GM13977 (cell line): ENCODE results near the gene SUMO2.
"Not testable (repeated sequence)": the region's sequence is repeated elsewhere in the genome, so short reads cannot be mapped to it uniquely, and the experiment has no call there.

ENCODE experiments used
- DNase-seq: peaks from one replicate; pipeline ENCODE4 v3.0.0; 2012; ENCODE audit warnings: low spot score
- in situ Hi-C: fragments of 300-500 bp; cut with MboI; formaldehyde crosslinking; loops from one replicate; pipeline ENCODE4 v1.12.0; 2022; ENCODE audit warnings: low sequenced_read_pairs, low pct_unique_long_range_greater_than_20kb, mixed read lengths, inconsistent platforms; ENCODE audit not compliant: unreplicated experiment
- TF ChIP-seq, protein P1 (sequence below): IDR thresholded peaks from 2 replicates; pipeline ENCODE4 v1.5.1; 2012; ENCODE audit warnings: mild to moderate bottlenecking, control low read depth; ENCODE audit not compliant: insufficient read depth; ENCODE audit errors: extremely low read depth, missing control alignments

SUMO2 gene

DNA sequence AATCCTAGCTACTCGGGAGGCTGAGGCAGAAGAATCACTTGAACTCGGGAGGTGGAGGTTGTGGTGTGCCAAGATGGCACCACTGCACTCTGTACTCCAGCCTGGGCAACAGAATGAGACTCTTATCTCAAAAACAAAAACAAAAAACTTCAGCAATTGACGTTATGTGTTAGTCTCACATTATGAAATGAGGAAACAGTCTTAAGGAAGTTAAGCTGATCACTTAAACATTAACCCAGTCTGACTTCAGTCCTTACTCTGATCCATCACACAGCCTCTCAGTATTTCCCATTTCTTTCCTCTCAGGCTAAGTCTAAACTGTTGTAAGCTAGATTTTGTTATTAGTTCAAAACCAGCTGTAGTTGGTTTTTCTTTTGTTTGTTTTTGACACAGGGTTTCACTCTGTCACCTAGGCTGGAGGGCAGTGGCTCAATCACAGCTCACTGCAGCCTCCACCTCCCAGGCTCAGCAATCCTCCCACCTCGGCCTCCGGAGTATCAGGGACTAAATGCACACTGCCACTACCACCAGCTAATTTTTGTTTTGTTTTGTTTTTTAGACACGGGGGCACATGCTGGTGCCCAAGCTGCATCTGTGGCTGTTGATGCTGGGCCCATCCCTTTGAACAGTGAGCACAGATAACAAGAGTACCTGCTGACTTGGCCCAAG, 34.7 kb downstream of the SUMO2 start:
- in situ Hi-C loops = no loop called here
- no peak for DNase-seq

GRCh38 chr17:75146592-75146991, 36.2 kb downstream of the SUMO2 start:
- in situ Hi-C loops = no loop called here
- TF ChIP-seq, protein P1, sequence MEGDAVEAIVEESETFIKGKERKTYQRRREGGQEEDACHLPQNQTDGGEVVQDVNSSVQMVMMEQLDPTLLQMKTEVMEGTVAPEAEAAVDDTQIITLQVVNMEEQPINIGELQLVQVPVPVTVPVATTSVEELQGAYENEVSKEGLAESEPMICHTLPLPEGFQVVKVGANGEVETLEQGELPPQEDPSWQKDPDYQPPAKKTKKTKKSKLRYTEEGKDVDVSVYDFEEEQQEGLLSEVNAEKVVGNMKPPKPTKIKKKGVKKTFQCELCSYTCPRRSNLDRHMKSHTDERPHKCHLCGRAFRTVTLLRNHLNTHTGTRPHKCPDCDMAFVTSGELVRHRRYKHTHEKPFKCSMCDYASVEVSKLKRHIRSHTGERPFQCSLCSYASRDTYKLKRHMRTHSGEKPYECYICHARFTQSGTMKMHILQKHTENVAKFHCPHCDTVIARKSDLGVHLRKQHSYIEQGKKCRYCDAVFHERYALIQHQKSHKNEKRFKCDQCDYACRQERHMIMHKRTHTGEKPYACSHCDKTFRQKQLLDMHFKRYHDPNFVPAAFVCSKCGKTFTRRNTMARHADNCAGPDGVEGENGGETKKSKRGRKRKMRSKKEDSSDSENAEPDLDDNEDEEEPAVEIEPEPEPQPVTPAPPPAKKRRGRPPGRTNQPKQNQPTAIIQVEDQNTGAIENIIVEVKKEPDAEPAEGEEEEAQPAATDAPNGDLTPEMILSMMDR = no peak
- DNase-seq = no peak

More for the DNA sequence above, 34.7 kb downstream of the SUMO2 start:
- TF ChIP-seq, protein P1 = no peak

GRCh38 chr17:75144816-75145512, 37.8 kb downstream of the SUMO2 start:
- in situ Hi-C loops = no loop called here
- TF ChIP-seq, protein P1 = no peak

DNA sequence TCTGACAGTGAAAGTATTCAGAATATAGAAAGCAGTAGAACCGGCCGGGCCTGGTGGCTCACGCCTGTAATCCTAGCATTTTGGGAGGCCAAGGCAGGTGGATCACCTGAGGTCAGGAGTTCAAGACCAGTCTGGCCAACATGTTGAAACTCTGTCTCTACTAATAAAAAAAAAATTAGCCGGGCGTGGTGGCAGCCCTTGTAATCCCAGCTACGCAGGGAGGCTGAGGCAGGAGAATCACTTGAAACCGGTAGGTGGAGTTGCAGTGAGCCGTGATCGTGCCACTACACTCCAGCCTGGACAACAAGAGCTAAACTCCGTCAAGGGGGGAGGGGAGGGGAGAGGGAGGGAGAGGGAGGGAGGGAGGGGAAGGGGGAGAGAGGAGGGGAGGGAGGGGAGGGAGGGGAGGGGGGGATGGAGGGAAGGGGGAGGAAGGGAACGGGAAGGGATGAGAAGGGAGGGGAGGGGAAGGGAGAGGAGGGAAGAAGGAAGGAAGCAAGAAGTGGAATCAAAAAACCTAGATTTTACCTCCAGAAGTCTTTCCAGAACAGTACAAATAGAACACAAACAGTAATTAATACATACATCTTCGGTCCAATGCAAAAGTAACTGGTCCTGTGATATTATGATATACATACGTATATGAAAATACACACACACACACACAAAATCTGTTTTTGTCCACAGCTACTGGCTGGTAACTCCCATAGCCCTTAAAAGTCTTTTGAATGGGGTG, 40.4 kb downstream of the SUMO2 start:
- no peak for DNase-seq
- in situ Hi-C loops = no loop called here
- TF ChIP-seq, protein P1 = no peak

More at GRCh38 chr17:75144816-75145512, 37.8 kb downstream of the SUMO2 start:
- no peak for DNase-seq

DNA sequence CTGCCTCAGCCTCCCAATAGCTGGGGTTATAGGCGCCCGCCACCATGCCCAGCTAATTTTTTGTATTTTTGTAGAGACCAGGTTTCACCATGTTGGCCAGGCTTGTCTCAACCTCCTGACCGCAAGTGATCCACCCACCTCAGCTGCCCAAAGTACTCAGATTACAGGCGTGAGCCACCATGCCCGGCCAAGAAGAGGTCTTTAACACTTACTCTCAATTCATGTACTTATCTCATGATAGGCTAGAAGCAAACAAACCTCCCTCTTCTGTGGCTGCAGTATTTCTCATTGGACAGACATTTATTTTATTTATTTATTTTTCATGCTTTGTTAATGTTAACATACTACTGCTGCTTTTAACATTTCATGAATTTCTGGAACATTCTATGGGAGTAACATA, 44.2 kb downstream of the SUMO2 start:
- no peak for DNase-seq
- in situ Hi-C loops = no loop called here
- TF ChIP-seq, protein P1 = no peak

DNA sequence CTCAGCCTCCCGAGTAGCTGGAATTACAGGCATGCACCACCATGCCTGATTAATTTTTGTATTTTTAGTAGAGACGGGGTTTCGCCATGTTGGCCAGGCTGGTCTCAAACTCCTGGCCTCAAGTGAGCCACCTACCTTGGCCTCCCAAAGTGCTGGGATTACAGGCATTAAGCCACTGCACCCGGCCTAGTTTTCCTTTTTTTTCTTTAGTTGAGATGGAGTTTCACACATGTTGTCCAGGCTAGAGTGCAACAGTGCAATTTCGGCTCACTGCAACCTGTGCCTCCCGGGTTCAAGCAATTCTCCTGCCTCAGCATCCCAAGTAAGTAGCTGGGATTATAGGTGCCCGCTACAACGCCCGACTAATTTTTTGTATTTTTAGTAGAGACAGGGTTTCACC, 45.0 kb downstream of the SUMO2 start:
- DNase-seq, in situ Hi-C loops: not testable (repeated sequence)

- in situ Hi-C loops = no loop called here
- no peak for DNase-seq
- TF ChIP-seq, protein P1 = no peak
Observed at GRCh38 chr17:75135946-75136345, 46.8 kb downstream of the SUMO2 start.
